ENCODE data around the gene FREM2.

- TF ChIP-seq CTCF (conservative IDR thresholded peaks at IDR 0.05; ENCODE audit: low read length), result no peak
- TF ChIP-seq EZH2phosphoT487 (IDR thresholded peaks at IDR 0.05; ENCODE audit: borderline replicate concordance, low read depth, low read length), result no peak
Measured at GRCh38 chr13:38658906-38659305, 28.0 kb upstream of the FREM2 start.

All from OCI-LY7 (cell line).